ENCODE data around the gene RNF113B. TPM values are rescaled to one million over a fixed set of nuclear protein-coding genes. Genes with fewer than 3 reads are reported as not detected.

Gene RNF113B
- total and polyA plus RNA-seq, 2 of the 13 experiments (the other 11 are each of a cell fraction or from before 2014, with no cell fraction given): not detected

DNA sequence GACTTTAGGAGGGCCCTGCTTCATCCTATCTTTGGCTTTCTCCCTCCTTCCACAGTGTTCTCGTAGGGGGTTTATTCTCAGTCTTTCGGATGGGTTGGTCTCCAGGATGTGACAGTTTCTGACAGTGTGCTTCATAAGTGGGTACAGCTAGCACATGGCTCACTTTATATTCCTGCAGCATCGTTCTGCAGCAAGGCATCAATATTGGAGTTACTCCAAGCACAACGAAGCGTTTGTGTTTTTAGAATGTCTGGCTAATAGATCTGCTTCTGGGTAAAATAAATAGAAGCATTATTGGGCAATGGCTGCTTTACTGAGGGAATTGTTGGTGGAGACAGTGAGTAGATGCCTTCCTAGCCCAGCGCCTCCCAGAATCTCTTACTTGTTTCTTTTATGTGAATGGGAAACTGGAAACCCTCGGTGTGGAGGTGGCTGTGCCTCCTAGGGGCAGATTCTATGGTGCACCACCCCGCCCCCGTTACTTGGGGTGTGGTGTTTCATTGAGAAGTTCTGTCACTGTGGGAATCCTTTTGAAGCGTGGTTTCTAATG, 32.2 kb downstream of the RNF113B start (continued):
- TF ChIP-seq, protein P1, sequence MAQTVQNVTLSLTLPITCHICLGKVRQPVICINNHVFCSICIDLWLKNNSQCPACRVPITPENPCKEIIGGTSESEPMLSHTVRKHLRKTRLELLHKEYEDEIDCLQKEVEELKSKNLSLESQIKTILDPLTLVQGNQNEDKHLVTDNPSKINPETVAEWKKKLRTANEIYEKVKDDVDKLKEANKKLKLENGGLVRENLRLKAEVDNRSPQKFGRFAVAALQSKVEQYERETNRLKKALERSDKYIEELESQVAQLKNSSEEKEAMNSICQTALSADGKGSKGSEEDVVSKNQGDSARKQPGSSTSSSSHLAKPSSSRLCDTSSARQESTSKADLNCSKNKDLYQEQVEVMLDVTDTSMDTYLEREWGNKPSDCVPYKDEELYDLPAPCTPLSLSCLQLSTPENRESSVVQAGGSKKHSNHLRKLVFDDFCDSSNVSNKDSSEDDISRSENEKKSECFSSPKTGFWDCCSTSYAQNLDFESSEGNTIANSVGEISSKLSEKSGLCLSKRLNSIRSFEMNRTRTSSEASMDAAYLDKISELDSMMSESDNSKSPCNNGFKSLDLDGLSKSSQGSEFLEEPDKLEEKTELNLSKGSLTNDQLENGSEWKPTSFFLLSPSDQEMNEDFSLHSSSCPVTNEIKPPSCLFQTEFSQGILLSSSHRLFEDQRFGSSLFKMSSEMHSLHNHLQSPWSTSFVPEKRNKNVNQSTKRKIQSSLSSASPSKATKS (CRISPR knock-in tag; IDR thresholded peaks at IDR 0.05): 0 out of 2 replicates have a peak, but pooled peaks have one; percentile 36
- TF ChIP-seq ZNF768 (CRISPR knock-in tag; IDR thresholded peaks at IDR 0.05): no peak
- TF ChIP-seq, protein P2, sequence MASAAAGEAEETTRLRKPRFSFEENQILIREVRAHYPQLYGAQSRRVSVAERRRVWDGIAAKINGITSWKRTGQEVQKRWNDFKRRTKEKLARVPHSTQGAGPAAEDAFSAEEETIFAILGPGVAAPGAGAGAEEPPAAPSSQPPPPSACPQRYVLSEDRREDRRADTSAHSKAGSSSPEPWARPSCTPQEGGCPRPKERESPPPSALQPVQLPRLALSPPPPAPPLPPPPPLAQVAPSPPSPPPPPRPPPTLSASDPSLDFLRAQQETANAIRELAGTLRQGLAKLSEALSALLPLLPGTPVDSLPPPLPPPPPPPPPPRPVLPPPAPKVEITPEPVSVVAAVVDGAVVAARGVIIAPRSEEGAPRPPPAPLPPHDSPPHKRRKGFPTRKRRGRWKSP (CRISPR knock-in tag; IDR thresholded peaks at IDR 0.05): peak; percentile 20; the same call in 1 of the 2 replicates
- TF ChIP-seq ZNF468 (CRISPR knock-in tag; IDR thresholded peaks at IDR 0.05): no peak
- TF ChIP-seq, protein P3, sequence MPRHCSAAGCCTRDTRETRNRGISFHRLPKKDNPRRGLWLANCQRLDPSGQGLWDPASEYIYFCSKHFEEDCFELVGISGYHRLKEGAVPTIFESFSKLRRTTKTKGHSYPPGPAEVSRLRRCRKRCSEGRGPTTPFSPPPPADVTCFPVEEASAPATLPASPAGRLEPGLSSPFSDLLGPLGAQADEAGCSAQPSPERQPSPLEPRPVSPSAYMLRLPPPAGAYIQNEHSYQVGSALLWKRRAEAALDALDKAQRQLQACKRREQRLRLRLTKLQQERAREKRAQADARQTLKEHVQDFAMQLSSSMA (CRISPR knock-in tag; IDR thresholded peaks at IDR 0.05): no peak
- TF ChIP-seq EP300 (IDR thresholded peaks at IDR 0.05; ENCODE audit: low read depth in 2 of 2, low read length in 2 of 2): no peak; a peak in 1 of 4 replicates
- no peak for TF ChIP-seq EP300 (CRISPR knock-in tag; IDR thresholded peaks at IDR 0.05; ENCODE audit: borderline replicate concordance)
